ENCODE results near the gene TATDN2.

Gene TATDN2

DNA sequence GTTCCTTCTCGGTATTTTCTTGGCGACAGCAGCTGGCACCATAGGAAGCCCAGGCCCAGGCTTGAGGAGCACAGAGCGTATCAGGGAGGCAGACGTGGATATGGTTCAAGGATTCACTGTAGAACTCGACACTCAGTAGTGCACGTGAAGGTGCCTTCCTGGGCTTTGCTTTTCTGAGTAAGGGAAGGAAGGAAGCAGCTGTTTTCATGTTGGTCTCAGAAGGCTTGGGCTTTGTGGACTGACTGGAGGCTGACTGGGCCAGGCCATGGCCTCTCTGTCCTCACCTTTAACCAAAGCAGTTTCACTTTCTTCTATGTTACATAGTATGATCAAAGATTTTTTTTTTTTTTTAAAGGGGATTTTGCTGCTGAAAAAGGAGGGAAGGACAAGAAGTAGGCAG lies 51.4 kb downstream of the TATDN2 start:
- H3K4me3 ChIP-seq (ENCODE audit: low read length), result no peak overlapping the region
- TF ChIP-seq, protein P1, sequence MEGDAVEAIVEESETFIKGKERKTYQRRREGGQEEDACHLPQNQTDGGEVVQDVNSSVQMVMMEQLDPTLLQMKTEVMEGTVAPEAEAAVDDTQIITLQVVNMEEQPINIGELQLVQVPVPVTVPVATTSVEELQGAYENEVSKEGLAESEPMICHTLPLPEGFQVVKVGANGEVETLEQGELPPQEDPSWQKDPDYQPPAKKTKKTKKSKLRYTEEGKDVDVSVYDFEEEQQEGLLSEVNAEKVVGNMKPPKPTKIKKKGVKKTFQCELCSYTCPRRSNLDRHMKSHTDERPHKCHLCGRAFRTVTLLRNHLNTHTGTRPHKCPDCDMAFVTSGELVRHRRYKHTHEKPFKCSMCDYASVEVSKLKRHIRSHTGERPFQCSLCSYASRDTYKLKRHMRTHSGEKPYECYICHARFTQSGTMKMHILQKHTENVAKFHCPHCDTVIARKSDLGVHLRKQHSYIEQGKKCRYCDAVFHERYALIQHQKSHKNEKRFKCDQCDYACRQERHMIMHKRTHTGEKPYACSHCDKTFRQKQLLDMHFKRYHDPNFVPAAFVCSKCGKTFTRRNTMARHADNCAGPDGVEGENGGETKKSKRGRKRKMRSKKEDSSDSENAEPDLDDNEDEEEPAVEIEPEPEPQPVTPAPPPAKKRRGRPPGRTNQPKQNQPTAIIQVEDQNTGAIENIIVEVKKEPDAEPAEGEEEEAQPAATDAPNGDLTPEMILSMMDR (conservative IDR thresholded peaks at IDR 0.05; ENCODE audit: low read length), result no peak
- no peak for DNase-seq (ENCODE audit: low read depth)

DNA sequence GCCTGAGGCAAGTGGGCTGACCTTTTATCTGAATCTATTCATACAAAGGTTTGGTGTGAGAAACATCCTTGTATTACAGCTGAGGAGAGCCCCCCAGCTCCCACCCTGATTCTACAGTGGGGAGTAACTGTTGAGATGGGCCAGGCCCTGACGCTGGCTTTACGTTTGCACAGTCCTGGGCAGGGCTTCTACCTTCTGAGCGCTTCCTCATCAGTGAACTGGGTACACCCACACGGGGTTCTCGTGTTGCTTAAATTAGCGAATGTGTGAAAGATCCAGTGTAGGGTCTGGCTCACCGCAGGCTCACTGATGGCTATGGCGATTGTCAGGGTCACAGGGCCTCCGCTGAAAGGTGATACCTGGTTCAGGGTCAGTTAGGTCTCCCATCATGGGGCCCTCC lies 51.8 kb downstream of the TATDN2 start:
- no peak for DNase-seq (ENCODE audit: low read depth)
- TF ChIP-seq, protein P1 (conservative IDR thresholded peaks at IDR 0.05; ENCODE audit: low read length), result no peak
- no peak overlapping the region for H3K4me3 ChIP-seq (ENCODE audit: low read length)

DNA sequence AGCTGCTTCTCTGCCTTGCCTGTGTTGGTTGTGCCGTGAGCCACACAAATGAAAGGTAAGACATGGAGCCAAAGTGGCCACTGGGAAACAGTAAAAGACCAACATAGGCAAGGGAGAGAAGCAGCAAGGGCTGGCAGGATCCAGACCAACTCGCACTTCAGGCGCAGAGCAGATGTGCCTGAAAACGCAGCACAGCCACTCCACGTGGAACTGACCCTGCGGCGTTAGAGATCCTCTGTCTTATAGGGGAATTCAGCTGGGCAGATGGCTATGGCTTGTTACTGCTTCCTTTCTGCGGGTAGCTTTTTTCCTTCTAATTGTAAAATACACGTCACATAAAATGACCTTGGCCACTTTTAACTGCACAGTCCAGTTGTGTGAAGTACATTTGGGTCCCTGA lies 54.8 kb downstream of the TATDN2 start:
- no peak for DNase-seq (ENCODE audit: low read depth)
- TF ChIP-seq, protein P1 (conservative IDR thresholded peaks at IDR 0.05; ENCODE audit: low read length), result no peak
- no peak overlapping the region for H3K4me3 ChIP-seq (ENCODE audit: low read length)

DNA sequence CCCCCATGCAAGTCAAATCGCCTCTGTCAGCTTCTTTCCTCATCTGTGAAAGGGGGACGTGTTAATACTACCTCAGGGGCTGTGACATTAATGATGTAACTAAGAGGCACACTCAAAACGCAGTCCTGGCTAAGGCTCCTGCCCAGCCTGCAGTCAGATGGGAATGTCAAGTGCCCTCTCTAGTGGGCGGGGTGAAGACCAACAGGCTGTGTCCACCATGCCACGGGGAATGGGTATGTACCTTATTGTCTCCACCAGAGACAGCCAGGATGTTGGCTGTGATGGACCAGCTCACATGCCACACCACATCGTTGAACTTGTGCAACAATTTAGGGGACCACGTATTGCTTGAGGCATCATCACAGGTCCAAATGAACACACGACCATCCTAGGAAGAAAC lies 55.5 kb downstream of the TATDN2 start:
- TF ChIP-seq, protein P1 (conservative IDR thresholded peaks at IDR 0.05; ENCODE audit: low read length), result no peak
- no peak overlapping the region for H3K4me3 ChIP-seq (ENCODE audit: low read length)
- no peak for DNase-seq (ENCODE audit: low read depth)

DNA sequence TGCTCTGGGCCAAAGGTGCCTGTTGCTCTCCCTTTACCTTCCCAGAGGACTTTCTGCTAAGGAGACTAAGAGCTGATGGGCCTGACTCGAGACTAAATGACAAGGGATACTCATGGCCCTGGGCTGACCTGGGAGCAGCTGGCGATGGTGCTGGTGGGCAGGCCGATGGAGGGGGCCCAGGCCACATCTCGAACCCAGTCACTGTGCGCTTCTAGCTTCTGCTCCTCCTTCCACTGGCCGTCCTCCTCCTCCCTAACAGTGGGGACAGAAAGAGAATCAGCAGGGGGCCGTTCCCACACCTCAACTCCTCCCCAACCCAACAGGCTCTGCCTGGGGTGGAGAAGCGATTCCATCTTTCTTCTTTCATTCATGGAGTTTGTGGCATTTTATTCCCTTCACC lies 56.6 kb downstream of the TATDN2 start:
- H3K4me3 ChIP-seq (ENCODE audit: low read length), result no peak overlapping the region
- TF ChIP-seq, protein P1 (conservative IDR thresholded peaks at IDR 0.05; ENCODE audit: low read length), result no peak
- DNase-seq (ENCODE audit: low read depth), result no peak

DNA sequence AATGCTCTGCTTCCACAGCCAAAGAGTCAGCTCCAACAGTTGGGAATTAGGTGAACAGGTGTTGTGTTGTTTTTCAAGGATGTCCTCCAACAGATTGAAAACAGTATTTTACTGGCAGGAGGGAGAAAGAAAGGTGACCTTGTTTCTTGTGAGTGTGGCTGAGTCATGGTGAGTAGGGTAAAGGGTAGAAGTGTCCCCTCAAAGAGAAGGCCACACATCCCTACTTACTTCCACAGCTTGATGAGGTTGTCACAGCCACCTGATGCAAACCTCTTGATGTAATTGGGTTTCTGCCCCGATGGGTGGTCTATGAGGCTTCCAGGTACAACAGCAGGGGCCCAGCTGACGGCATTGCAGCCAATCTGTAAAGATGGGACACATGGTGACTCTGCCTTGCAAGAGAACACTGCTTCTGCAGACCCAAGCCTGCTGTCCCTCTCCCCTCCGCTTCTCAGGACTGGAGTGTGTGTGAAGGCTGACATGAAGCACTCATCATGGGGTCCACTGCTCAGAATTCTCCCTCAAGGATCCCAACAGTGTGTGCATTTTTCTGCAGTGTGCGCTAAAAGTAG lies 57.2 kb downstream of the TATDN2 start:
- DNase-seq (ENCODE audit: low read depth), result no peak
- TF ChIP-seq, protein P1 (conservative IDR thresholded peaks at IDR 0.05; ENCODE audit: low read length), result no peak
- no peak overlapping the region for H3K4me3 ChIP-seq (ENCODE audit: low read length)

DNA sequence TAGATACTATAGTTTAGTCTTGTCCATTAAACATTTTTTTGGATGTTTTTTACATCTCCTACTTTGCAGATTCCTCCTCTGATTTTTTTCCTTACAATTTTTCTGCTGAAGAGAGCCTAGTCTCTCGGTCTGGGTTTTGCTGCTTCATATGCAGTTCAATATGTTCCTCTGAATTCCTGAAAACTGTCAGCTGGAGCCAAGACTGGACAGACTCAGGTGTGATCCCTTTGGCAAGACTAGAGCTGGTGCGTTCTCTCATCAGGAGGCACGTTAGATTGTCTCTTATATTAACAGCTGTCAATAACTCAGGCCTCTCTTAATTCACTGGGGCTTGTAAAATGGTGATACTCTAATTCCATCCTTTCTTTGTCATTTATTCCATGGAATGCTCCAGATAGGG lies 57.9 kb downstream of the TATDN2 start:
- TF ChIP-seq, protein P1 (conservative IDR thresholded peaks at IDR 0.05; ENCODE audit: low read length), result no peak
- no peak overlapping the region for H3K4me3 ChIP-seq (ENCODE audit: low read length)
- DNase-seq (ENCODE audit: low read depth), result no peak

All from AG10803 (cell line).